SH-SY5Y (cell line): ENCODE data around the gene ZNF516.

Experiments used
- GATA2 ChIP-seq: IDR thresholded peaks from 2 replicates; pipeline ENCODE4 v1.6.1; 2011; ENCODE audit warnings: mild to moderate bottlenecking, low read depth, low read length
- GATA3 ChIP-seq: IDR thresholded peaks from 2 replicates; pipeline ENCODE4 v1.6.1; 2011; ENCODE audit warnings: low read depth, mild to moderate bottlenecking, low read length, moderate library complexity

DNA sequence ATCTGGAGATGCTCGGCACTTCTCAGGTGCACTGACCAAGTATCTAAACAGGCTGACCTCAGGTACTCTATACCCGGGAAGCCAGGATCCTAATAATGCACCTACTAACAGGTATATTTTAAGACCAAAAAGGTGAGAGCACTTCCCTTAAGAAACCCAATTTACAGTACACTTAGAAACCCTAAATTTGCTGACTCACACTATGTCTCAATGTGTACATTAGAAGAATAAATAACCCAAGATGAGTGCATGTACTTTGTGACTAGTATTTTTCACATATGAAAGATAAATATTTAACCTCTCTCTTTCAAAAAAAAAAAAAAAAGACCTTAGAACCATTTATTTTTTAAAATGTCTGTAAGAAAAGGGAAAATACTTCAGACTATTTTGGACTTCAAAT, 118.8 kb downstream of the ZNF516 start:
- TF ChIP-seq GATA2 (no peak), GATA3 (no peak)
